CD4-positive, alpha-beta T cell treated with Interferon alpha-2 for 1 hour (primary cell): ENCODE measurements around the gene CEMIP2.

Experiments used
- DNase-seq, 2 donors: peaks; one replicate each; pipeline ENCODE4 v3.0.0-alpha.2; 2020 to 2022

The CEMIP2 gene

GRCh38 chr9:71746023-71746757 is 22.1 kb downstream of the CEMIP2 start:
- no peak for DNase-seq

GRCh38 chr9:71744754-71745521 is 23.4 kb downstream of the CEMIP2 start:
- no peak for DNase-seq

GRCh38 chr9:71743882-71744281 is 24.4 kb downstream of the CEMIP2 start:
- DNase-seq: no peak

- no peak for DNase-seq
Observed at GRCh38 chr9:71743217-71743705, 25.1 kb downstream of the CEMIP2 start.

- no peak for DNase-seq
Observed at GRCh38 chr9:71742703-71743102, 25.6 kb downstream of the CEMIP2 start.

- no peak for DNase-seq
Observed at GRCh38 chr9:71741926-71742648, 26.2 kb downstream of the CEMIP2 start.

- DNase-seq: no peak
Observed at GRCh38 chr9:71740199-71740598, 28.1 kb downstream of the CEMIP2 start.

GRCh38 chr9:71737455-71737854 is 30.9 kb downstream of the CEMIP2 start:
- no peak for DNase-seq

- DNase-seq: no peak
Observed at GRCh38 chr9:71736236-71736635, 32.1 kb downstream of the CEMIP2 start.

- no peak for DNase-seq
Observed at GRCh38 chr9:71734950-71735349, 33.4 kb downstream of the CEMIP2 start.

- no peak for DNase-seq
Observed at GRCh38 chr9:71733176-71733575, 35.1 kb downstream of the CEMIP2 start.

GRCh38 chr9:71729816-71730526 is 38.3 kb downstream of the CEMIP2 start:
- DNase-seq: no peak

- DNase-seq: no peak
Observed at GRCh38 chr9:71726723-71727122, 41.6 kb downstream of the CEMIP2 start.

GRCh38 chr9:71725590-71726338 is 42.5 kb downstream of the CEMIP2 start:
- DNase-seq: no peak

GRCh38 chr9:71721855-71722254 is 46.5 kb downstream of the CEMIP2 start:
- no peak for DNase-seq

GRCh38 chr9:71719562-71719961 is 48.8 kb downstream of the CEMIP2 start:
- DNase-seq: no peak

GRCh38 chr9:71719088-71719487 is 49.2 kb downstream of the CEMIP2 start:
- DNase-seq: no peak

- peak in 1 of 2 donors; percentile 9 for DNase-seq
Observed at GRCh38 chr9:71716138-71716909, 52.0 kb downstream of the CEMIP2 start.

GRCh38 chr9:71710856-71711255 is 57.5 kb downstream of the CEMIP2 start:
- no peak for DNase-seq

GRCh38 chr9:71710201-71710600 is 58.1 kb downstream of the CEMIP2 start:
- DNase-seq: no peak

- DNase-seq: no peak
Observed at GRCh38 chr9:71709384-71709783, 58.9 kb downstream of the CEMIP2 start.
